ENCODE results near the gene SLC7A14. TPM values are rescaled to one million over a fixed set of nuclear protein-coding genes. Genes with fewer than 3 reads are reported as not detected.

SLC7A14 gene
- total RNA-seq, 1 experiment from 2014 or later, result not detected

DNA sequence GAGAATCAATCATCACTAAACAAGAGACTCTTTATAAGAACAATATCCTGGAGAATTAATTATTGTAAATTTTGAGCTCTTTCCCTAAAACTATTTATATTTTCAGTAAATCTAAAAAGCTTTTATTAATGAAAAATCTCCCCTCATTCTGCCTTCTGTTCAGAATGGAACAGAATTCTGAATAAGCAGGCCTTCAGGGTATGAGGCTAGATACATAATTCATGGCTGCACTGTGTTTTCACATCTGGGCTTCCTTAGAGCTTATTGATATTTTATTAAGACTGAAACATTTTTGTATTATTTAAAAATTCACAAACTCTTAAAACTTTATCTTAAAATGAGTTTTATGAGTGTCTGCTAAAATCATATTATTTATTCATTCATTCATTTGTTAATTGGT is 142.4 kb downstream of the SLC7A14 start:
- no peaks in the 10 kb centered on the region for H3K36me3 ChIP-seq (ENCODE audit: control insufficient read depth in 1 of 2, insufficient read depth in 2 of 2, low read length in 2 of 2)
- no peak overlapping the region for H3K4me3 ChIP-seq (replicated peaks in 1 of 2; ENCODE audit: low read depth in 1 of 2, low read length in 2 of 2)
- no peaks in the 10 kb centered on the region for H3K79me2 ChIP-seq (ENCODE audit: insufficient read depth, low read length)
- H3K9me3 ChIP-seq (ENCODE audit: control insufficient read depth in 1 of 2, insufficient read depth in 1 of 2, low read depth in 1 of 2, low read length in 2 of 2), result no peaks in the 10 kb centered on the region
- intact Hi-C loops (cut with micrococcal nuclease), result no loop called here
- H3K27ac ChIP-seq (ENCODE audit: low read depth, low read length), result no peak overlapping the region
- H3K4me1 ChIP-seq (ENCODE audit: control insufficient read depth in 1 of 2, insufficient read depth in 2 of 2, low read length in 2 of 2), result no peaks in the 10 kb centered on the region
- ChIA-PET POLR2A (no interaction called here), CTCF (no interaction called here), RAD21 (ENCODE audit: low non-redundant PET in 1 of 2, low total read pairs in 2 of 2, uncharacterized antibody in 2 of 2, unreplicated experiment in 2 of 2) (no interaction called here)
- H3K27me3 ChIP-seq (ENCODE audit: insufficient read depth, low read length), result no peaks in the 10 kb centered on the region
- TF ChIP-seq, protein P1, sequence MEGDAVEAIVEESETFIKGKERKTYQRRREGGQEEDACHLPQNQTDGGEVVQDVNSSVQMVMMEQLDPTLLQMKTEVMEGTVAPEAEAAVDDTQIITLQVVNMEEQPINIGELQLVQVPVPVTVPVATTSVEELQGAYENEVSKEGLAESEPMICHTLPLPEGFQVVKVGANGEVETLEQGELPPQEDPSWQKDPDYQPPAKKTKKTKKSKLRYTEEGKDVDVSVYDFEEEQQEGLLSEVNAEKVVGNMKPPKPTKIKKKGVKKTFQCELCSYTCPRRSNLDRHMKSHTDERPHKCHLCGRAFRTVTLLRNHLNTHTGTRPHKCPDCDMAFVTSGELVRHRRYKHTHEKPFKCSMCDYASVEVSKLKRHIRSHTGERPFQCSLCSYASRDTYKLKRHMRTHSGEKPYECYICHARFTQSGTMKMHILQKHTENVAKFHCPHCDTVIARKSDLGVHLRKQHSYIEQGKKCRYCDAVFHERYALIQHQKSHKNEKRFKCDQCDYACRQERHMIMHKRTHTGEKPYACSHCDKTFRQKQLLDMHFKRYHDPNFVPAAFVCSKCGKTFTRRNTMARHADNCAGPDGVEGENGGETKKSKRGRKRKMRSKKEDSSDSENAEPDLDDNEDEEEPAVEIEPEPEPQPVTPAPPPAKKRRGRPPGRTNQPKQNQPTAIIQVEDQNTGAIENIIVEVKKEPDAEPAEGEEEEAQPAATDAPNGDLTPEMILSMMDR (IDR thresholded peaks at IDR 0.05 in 2 of 3, conservative IDR thresholded peaks at IDR 0.05 in 1 of 3; ENCODE audit: borderline replicate concordance in 1 of 3, insufficient read depth in 1 of 3, low read depth in 2 of 3, low read length in 2 of 3), result no peak
- no peak for TF ChIP-seq RAD21 (IDR thresholded peaks at IDR 0.05; ENCODE audit: low read depth)
- TF ChIP-seq CBX3 (IDR thresholded peaks at IDR 0.05; ENCODE audit: low read depth), result no peak
- TF ChIP-seq POLR2AphosphoS5 (IDR thresholded peaks at IDR 0.05; ENCODE audit: low read depth, low read length), result no peak
- no peak for TF ChIP-seq EZH2 (IDR thresholded peaks at IDR 0.05)
- no peak for TF ChIP-seq YY1 (IDR thresholded peaks at IDR 0.05; ENCODE audit: extremely low read depth, insufficient replicate concordance, low read depth, low read length)
- TF ChIP-seq, protein P2, sequence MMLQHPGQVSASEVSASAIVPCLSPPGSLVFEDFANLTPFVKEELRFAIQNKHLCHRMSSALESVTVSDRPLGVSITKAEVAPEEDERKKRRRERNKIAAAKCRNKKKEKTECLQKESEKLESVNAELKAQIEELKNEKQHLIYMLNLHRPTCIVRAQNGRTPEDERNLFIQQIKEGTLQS (IDR thresholded peaks at IDR 0.05), result no peak
- TF ChIP-seq SRF (IDR thresholded peaks at IDR 0.05; ENCODE audit: low read depth), result no peak
- TF ChIP-seq, protein P3, sequence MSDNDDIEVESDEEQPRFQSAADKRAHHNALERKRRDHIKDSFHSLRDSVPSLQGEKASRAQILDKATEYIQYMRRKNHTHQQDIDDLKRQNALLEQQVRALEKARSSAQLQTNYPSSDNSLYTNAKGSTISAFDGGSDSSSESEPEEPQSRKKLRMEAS (IDR thresholded peaks at IDR 0.05), result no peak
- TF ChIP-seq ZFX (IDR thresholded peaks at IDR 0.05), result no peak
- no peak for TF ChIP-seq JUND (IDR thresholded peaks at IDR 0.05)
- TF ChIP-seq, protein P4, sequence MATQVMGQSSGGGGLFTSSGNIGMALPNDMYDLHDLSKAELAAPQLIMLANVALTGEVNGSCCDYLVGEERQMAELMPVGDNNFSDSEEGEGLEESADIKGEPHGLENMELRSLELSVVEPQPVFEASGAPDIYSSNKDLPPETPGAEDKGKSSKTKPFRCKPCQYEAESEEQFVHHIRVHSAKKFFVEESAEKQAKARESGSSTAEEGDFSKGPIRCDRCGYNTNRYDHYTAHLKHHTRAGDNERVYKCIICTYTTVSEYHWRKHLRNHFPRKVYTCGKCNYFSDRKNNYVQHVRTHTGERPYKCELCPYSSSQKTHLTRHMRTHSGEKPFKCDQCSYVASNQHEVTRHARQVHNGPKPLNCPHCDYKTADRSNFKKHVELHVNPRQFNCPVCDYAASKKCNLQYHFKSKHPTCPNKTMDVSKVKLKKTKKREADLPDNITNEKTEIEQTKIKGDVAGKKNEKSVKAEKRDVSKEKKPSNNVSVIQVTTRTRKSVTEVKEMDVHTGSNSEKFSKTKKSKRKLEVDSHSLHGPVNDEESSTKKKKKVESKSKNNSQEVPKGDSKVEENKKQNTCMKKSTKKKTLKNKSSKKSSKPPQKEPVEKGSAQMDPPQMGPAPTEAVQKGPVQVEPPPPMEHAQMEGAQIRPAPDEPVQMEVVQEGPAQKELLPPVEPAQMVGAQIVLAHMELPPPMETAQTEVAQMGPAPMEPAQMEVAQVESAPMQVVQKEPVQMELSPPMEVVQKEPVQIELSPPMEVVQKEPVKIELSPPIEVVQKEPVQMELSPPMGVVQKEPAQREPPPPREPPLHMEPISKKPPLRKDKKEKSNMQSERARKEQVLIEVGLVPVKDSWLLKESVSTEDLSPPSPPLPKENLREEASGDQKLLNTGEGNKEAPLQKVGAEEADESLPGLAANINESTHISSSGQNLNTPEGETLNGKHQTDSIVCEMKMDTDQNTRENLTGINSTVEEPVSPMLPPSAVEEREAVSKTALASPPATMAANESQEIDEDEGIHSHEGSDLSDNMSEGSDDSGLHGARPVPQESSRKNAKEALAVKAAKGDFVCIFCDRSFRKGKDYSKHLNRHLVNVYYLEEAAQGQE (IDR thresholded peaks at IDR 0.05; ENCODE audit: low read depth), result no peak
- TF ChIP-seq SP1 (IDR thresholded peaks at IDR 0.05; ENCODE audit: low read depth), result no peak
- no peak for TF ChIP-seq FOSL1 (IDR thresholded peaks at IDR 0.05; ENCODE audit: low read depth)
- TF ChIP-seq ELF1 (IDR thresholded peaks at IDR 0.05; ENCODE audit: borderline replicate concordance, low read depth), result no peak
- no peaks in the 10 kb centered on the region for H3K9me2 ChIP-seq (ENCODE audit: insufficient read depth)
- no peaks in the 10 kb centered on the region for H4K20me1 ChIP-seq (ENCODE audit: insufficient read depth)
- no TSS peak for BruUV-seq (replicated peaks)
- DNase-seq (ENCODE audit: low read depth, low spot score), result no peak
- H2AFZ ChIP-seq (ENCODE audit: low read depth, low read length, poor library complexity, severe bottlenecking), result no peak overlapping the region
- no peak overlapping the region for H3K9ac ChIP-seq (ENCODE audit: low read length)
- ATAC-seq, result no peak
- no peak overlapping the region for H3K4me2 ChIP-seq (ENCODE audit: low read length)
